GM10266 (cell line): ENCODE results near the gene HTT.
"Not testable (repeated sequence)": the region's sequence is repeated elsewhere in the genome, so short reads cannot be mapped to it uniquely, and the experiment has no call there.

Experiments used
- DNase-seq: peaks from one replicate; pipeline ENCODE4 v3.0.0; 2012; ENCODE audit errors: extremely low spot score
- TF ChIP-seq, protein P1 (sequence below): IDR thresholded peaks from 2 replicates; pipeline ENCODE4 v1.5.1; 2012; ENCODE audit warnings: mild to moderate bottlenecking, low read depth; ENCODE audit not compliant: control insufficient read depth, insufficient read depth; ENCODE audit errors: missing control alignments

HTT gene

DNA sequence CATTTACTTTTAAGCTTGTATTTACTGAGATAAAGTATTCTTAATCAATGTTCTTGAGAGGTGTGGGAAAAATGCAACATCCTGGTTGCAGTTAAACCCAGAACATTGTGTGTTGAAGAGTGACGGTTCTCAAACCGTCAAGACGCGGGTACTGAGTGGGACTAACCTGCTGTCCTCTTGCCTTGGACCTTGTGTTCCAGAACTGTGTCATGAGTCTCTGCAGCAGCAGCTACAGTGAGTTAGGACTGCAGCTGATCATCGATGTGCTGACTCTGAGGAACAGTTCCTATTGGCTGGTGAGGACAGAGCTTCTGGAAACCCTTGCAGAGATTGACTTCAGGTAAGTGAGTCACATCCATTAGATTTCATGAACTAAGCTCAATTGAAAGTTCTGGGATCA, 59.7 kb downstream of the HTT start:
- TF ChIP-seq, protein P1, sequence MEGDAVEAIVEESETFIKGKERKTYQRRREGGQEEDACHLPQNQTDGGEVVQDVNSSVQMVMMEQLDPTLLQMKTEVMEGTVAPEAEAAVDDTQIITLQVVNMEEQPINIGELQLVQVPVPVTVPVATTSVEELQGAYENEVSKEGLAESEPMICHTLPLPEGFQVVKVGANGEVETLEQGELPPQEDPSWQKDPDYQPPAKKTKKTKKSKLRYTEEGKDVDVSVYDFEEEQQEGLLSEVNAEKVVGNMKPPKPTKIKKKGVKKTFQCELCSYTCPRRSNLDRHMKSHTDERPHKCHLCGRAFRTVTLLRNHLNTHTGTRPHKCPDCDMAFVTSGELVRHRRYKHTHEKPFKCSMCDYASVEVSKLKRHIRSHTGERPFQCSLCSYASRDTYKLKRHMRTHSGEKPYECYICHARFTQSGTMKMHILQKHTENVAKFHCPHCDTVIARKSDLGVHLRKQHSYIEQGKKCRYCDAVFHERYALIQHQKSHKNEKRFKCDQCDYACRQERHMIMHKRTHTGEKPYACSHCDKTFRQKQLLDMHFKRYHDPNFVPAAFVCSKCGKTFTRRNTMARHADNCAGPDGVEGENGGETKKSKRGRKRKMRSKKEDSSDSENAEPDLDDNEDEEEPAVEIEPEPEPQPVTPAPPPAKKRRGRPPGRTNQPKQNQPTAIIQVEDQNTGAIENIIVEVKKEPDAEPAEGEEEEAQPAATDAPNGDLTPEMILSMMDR, result no peak
- DNase-seq, result no peak

DNA sequence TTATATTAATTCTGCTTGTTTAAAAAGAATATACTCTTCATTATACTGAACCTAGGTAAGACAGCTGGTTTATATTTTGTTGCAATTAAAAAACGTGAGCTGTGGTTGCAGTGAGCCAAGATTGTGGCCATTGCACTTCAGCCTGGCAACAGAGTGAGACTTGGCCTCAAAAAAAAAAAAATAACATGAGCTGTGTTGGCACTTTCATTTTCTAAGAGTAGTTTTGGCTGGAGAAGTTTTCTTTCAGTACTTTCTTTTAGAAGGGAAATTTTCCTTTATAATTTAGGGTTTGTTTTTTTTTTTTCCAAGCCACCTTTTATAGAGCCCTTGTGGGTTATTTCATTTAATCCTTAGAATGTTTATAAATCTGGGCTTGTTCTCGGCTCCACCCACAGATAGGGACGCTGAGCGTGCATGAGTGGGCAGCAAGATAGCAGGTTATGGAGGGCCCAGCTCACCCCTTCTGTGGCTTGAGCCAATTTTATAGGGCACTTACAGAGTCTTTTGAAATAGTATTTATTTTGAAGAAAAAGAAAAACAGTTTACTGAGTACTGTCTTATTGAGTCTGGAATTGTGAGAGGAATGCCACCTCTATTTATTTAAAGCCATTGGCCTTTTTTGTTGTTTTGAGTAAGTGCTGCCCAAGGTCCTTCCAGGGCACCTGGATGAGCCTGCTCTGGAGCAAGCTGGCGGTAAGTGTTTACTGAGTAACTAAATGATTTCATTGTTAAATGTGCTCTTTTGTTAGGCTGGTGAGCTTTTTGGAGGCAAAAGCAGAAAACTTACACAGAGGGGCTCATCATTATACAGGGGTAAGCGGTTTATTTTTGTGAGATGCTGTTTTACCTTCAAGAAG, 60.9 kb downstream of the HTT start:
- TF ChIP-seq, protein P1, result no peak
- DNase-seq, result no peak

GRCh38 chr4:3136454-3136853, 62.0 kb downstream of the HTT start:
- TF ChIP-seq, protein P1, result no peak
- DNase-seq, result no peak

GRCh38 chr4:3137908-3138307, 63.4 kb downstream of the HTT start:
- no peak for DNase-seq
- TF ChIP-seq, protein P1, result no peak

DNA sequence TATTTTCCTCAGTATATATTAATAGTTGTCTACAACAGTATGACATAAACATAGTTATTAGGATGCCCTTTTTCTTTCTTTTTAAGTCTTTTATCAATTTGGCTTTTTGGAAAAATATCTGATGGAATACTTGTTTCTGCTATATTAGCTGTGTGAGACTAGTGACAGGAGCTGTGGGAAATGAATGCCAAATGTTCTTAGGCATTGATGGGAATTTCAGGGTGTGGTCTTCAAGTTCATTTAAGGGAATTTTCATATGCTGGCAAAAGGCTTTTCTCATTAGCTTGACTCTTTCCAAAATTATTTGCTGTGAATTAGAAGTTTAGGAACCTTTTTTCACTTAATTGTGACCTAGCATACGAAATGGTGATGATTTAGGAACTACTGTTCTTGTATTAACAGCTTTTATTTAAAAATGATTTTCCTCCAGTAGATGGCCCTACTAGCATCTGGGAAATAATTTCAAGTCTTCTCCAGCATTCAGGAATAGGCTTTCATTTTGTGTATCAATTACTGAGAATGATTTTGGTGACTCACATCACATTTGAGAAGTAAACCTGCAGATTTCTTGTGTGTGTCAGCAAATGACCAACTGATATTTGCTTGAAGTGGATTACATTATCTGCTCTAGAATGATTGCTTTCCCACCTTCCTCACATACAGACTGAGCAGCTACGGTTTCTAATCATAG, 70.9 kb downstream of the HTT start:
- TF ChIP-seq, protein P1, result no peak
- no peak for DNase-seq

DNA sequence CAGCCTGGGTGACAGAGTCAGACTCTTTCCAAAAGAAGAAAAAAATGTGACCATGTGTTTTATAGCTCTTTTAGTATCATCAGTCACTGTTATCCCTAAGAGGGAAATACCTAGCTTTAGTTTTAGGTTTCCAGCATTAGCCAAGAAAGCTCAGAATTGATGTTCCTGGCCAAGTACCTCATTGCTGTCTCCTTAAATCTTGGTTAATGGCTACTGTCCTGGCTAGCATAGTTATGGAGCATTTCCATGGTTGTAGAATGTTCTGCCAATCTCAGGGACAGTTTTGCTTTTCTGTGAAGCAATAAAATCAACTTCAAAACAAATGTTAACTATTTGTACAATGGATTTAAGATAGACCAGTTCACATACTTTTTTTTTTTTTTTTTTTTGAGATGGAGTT, 74.4 kb downstream of the HTT start:
- DNase-seq, result no peak
- TF ChIP-seq, protein P1, result no peak

GRCh38 chr4:3151238-3151637, 76.8 kb downstream of the HTT start:
- not testable (repeated sequence) for DNase-seq
